Lung microvascular endothelial cell (primary cell): ENCODE results near the gene AMY2B. TPM values are rescaled to one million over a fixed set of nuclear protein-coding genes. Genes with fewer than 3 reads are reported as not detected.
"Not testable (repeated sequence)": the region's sequence is repeated elsewhere in the genome, so short reads cannot be mapped to it uniquely, and the experiment has no call there.

Experiments used
- DNase-seq, 2 donors: peaks; one replicate each; pipeline versions ENCODE4 v3.0.0 to v3.0.0-alpha.2; 2010; ENCODE audit warnings: low read depth in 2 of 2
- total RNA-seq: library from RNA; depleted of rRNA; stranded (reverse); fragments of >200 nt; gene quantifications from 2 replicates; pipeline ENCODE4 v1.2.1, GENCODE V29; 2014

The AMY2B gene
- total RNA-seq, 1 donor from 2014 or later = 1.8 TPM

DNA sequence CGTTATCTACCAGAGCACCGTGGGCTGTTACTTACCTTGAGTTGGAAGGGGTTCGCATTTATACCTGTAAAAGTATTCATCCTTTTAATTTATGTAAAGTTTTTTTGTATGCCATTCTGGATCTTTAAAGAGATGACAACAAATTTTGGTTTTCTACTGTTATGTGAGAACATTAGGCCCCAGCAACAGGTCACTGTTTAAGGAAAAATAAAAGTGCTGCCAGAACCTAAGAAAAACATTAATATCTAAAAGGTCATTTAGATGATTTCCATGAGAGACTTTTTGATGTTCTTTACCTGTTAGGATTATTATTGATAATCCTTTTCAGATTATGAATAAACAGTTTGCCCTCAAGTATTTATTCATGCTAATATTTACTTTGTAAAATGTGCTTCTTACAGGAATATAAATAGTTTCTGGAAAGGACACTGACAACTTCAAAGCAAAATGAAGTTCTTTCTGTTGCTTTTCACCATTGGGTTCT, 45.6 kb downstream of the AMY2B start, which contains the start of gene AMY2A:
TSS of gene AMY2A (plus strand) at position 434 of the 484 bp plus-strand sequence. CDS start at position 448, 14 bp downstream.
- not testable (repeated sequence) for DNase-seq

DNA sequence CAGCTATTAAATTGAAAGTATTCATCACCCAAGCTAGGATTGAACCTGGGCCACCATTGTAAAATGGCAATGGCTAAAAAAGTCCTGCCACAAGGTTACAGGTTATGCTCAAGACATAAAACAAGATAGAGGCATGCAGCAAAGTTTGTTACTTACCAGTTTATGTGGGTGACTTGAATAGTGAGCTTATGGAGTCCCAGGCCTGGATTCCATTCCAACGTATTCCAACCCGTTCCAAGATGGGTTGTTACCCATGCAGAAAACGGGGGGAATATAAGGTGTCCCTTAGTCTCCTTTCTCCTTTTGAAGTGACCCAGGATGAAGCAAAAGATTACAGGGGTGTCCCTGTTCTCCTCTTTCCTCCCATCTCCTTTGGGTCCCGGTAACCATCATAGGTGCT, 56.0 kb downstream of the AMY2B start:
- not testable (repeated sequence) for DNase-seq

Other genes starting within 250 kb of the AMY2B start
- 3.3 and 4.8 TPM in 2 replicates for gene RNPC3, start 45.9 kb upstream of the AMY2B start, total RNA-seq
- not detected in 2 replicates for gene AMY2A, start 45.8 kb downstream of the AMY2B start, total RNA-seq
- gene AMY1A, start 84.2 kb downstream of the AMY2B start, total RNA-seq = not detected in 2 replicates
- not detected in 2 replicates for gene AMY1B, start 124.6 kb downstream of the AMY2B start, total RNA-seq
- not detected in 2 replicates for gene AMY1C, start 178.3 kb downstream of the AMY2B start, total RNA-seq